NT2/D1 (cell line): ENCODE measurements around the gene PLEKHM1.

Experiments used
- YY1 ChIP-seq: IDR thresholded peaks from 2 replicates; pipeline ENCODE4 v1.6.1; 2011; ENCODE audit not compliant: insufficient read length, insufficient read depth
- ZNF274 ChIP-seq: IDR thresholded peaks from 2 replicates; pipeline ENCODE4 v1.6.1; 2011; ENCODE audit warnings: mild to moderate bottlenecking, low read depth, low read length

- TF ChIP-seq YY1 (no peak), ZNF274 (no peak)
Observed at GRCh38 chr17:45441526-45442310, 48.8 kb downstream of the PLEKHM1 start.
